ENCODE results near the gene PFKL.

PFKL gene

DNA sequence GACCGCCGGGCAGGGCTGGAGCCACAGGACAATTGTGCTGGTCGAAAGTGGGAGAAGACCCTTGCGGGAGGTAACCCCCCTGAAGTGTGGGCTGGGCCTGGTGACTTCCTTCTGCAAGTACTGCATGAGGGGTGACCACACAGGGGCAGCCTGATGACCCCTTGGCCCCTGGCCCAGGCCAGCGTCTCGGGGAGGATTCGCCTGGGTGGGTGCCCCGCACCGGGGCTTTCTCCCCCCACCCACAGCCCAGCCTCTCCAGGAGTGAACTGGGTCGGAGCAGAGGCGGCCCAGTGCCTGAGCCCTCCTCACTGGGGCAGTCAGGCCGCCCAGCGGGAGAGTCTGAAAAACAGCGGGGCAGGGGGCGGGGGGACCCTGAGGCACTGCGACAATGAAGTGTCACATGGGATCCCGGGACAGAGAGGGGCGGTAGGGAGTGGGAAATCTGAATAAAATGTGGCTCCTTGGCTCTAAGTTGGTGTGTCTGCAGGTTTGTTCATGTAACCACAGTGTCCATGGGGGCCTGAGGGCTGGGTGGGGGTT lies 36.6 kb upstream of the PFKL start:
- no peaks in the 10 kb centered on the region for H3K9me3 ChIP-seq (ENCODE audit: control insufficient read depth, low read length)
- H3K4me1 ChIP-seq (ENCODE audit: control insufficient read depth, insufficient read depth, low read length, poor library complexity, severe bottlenecking), result peaks cover 9% of the 10 kb centered on the region
- H3K36me3 ChIP-seq (ENCODE audit: control insufficient read depth, insufficient read depth, low read length), result no peaks in the 10 kb centered on the region
- H3K4me3 ChIP-seq (ENCODE audit: extremely low read depth, insufficient read depth, low read length, poor library complexity, severe bottlenecking), result no peak overlapping the region
- no peak overlapping the region for H3K27ac ChIP-seq (ENCODE audit: low read depth, low read length, severe bottlenecking)
- 34% methylated on average over 11 to 13 of the region's 18 CpGs for WGBS, 2 experiments (ENCODE audit: insufficient coverage in 2 of 2)

DNA sequence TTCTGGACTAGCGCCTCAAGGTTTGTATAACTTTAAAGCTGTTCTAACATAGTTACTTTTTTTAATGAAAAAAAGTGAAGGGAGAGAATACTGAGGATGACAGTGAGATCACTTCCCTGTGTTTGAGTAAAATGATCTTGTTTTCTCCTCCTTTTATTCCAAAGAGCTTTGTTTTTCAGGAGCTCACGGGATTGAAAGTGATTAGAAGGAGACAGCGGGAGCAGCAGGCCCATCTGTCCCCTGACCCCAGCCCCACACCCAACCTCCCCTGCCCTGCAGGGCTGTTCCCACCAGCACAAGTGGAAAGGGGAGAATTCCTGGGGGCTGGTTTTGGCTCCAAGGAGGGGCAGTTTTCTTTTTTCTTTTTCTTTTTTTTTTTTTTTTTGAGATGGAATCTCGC lies 36.1 kb upstream of the PFKL start:
- H3K27ac ChIP-seq (ENCODE audit: low read depth, low read length, severe bottlenecking), result no peak overlapping the region
- H3K4me3 ChIP-seq (ENCODE audit: extremely low read depth, insufficient read depth, low read length, poor library complexity, severe bottlenecking), result no peak overlapping the region
- WGBS, 2 experiments (ENCODE audit: insufficient coverage in 2 of 2), result 100% methylated on average over 1 of the region's 4 CpGs; no CpG with 5 or more reads in 1 of the 2 experiments
- H3K4me1 ChIP-seq (ENCODE audit: control insufficient read depth, insufficient read depth, low read length, poor library complexity, severe bottlenecking), result peaks cover 9% of the 10 kb centered on the region
- no peaks in the 10 kb centered on the region for H3K36me3 ChIP-seq (ENCODE audit: control insufficient read depth, insufficient read depth, low read length)
- no peaks in the 10 kb centered on the region for H3K9me3 ChIP-seq (ENCODE audit: control insufficient read depth, low read length)

GRCh38 chr21:44265734-44266270 lies 34.1 kb upstream of the PFKL start:
- Histone ChIP-seq H3K36me3 (ENCODE audit: control insufficient read depth, insufficient read depth, low read length) (no peaks in the 10 kb centered on the region), H3K9me3 (ENCODE audit: control insufficient read depth, low read length) (no peaks in the 10 kb centered on the region), H3K4me1 (ENCODE audit: control insufficient read depth, insufficient read depth, low read length, poor library complexity, severe bottlenecking) (peaks cover 9% of the 10 kb centered on the region), H3K4me3 (ENCODE audit: extremely low read depth, insufficient read depth, low read length, poor library complexity, severe bottlenecking) (no peak overlapping the region), H3K27ac (ENCODE audit: low read depth, low read length, severe bottlenecking) (no peak overlapping the region)
- 85 to 95% methylated on average over 13 to 16 of the region's 17 CpGs for WGBS, 2 experiments (ENCODE audit: insufficient coverage in 2 of 2)

DNA sequence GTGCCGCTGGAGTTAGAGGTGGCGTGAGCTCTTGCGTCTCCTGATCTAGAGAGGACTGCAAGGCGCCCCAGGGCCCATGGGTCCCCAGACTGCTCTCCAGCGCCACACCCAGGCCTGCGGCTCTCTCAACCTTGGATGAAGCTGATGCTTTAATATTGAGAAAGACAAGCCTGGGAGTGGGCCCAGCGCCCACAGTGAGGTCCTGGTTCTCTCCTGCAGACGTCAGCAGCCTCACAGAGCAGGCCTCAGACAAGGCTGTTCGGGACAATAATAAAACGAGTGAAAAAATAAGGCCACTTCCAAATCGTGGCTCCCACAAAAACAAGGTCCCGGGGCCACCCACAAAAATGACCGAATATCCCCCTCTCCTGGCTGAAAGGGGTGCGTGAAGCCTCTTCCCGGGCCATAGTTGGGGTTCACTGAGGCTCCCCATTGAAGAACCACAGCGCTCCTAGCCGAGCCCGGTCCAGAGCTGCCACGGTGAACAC lies 32.2 kb upstream of the PFKL start:
- H3K4me1 ChIP-seq (ENCODE audit: control insufficient read depth, insufficient read depth, low read length, poor library complexity, severe bottlenecking), result peaks cover 9% of the 10 kb centered on the region
- H3K4me3 ChIP-seq (ENCODE audit: extremely low read depth, insufficient read depth, low read length, poor library complexity, severe bottlenecking), result no peak overlapping the region
- H3K36me3 ChIP-seq (ENCODE audit: control insufficient read depth, insufficient read depth, low read length), result no peaks in the 10 kb centered on the region
- 87 to 94% methylated on average over 17 to 18 of the region's 19 CpGs for WGBS, 2 experiments (ENCODE audit: insufficient coverage in 2 of 2)
- no peaks in the 10 kb centered on the region for H3K9me3 ChIP-seq (ENCODE audit: control insufficient read depth, low read length)
- no peak overlapping the region for H3K27ac ChIP-seq (ENCODE audit: low read depth, low read length, severe bottlenecking)

GRCh38 chr21:44269090-44269489 lies 30.8 kb upstream of the PFKL start:
- no peaks in the 10 kb centered on the region for H3K4me1 ChIP-seq (ENCODE audit: control insufficient read depth, insufficient read depth, low read length, poor library complexity, severe bottlenecking)
- no peaks in the 10 kb centered on the region for H3K9me3 ChIP-seq (ENCODE audit: control insufficient read depth, low read length)
- no peak overlapping the region for H3K4me3 ChIP-seq (ENCODE audit: extremely low read depth, insufficient read depth, low read length, poor library complexity, severe bottlenecking)
- H3K36me3 ChIP-seq (ENCODE audit: control insufficient read depth, insufficient read depth, low read length), result no peaks in the 10 kb centered on the region
- WGBS, 2 experiments (ENCODE audit: insufficient coverage in 2 of 2), result 52 to 70% methylated on average over 3 to 4 of the region's 8 CpGs
- no peak overlapping the region for H3K27ac ChIP-seq (ENCODE audit: low read depth, low read length, severe bottlenecking)

- no peak overlapping the region for H3K27ac ChIP-seq (ENCODE audit: low read depth, low read length, severe bottlenecking)
- no peaks in the 10 kb centered on the region for H3K9me3 ChIP-seq (ENCODE audit: control insufficient read depth, low read length)
- H3K4me1 ChIP-seq (ENCODE audit: control insufficient read depth, insufficient read depth, low read length, poor library complexity, severe bottlenecking), result no peaks in the 10 kb centered on the region
- no peaks in the 10 kb centered on the region for H3K36me3 ChIP-seq (ENCODE audit: control insufficient read depth, insufficient read depth, low read length)
- WGBS, 2 experiments (ENCODE audit: insufficient coverage in 2 of 2), result 85 to 88% methylated on average over 15 to 18 of the region's 18 CpGs
- H3K4me3 ChIP-seq (ENCODE audit: extremely low read depth, insufficient read depth, low read length, poor library complexity, severe bottlenecking), result no peak overlapping the region
These were observed 28.1 kb upstream of the PFKL start for GRCh38 chr21:44271558-44272283.

- Histone ChIP-seq H3K27ac (ENCODE audit: low read depth, low read length, severe bottlenecking) (no peak overlapping the region), H3K36me3 (ENCODE audit: control insufficient read depth, insufficient read depth, low read length) (no peaks in the 10 kb centered on the region), H3K4me3 (ENCODE audit: extremely low read depth, insufficient read depth, low read length, poor library complexity, severe bottlenecking) (no peak overlapping the region), H3K4me1 (ENCODE audit: control insufficient read depth, insufficient read depth, low read length, poor library complexity, severe bottlenecking) (no peaks in the 10 kb centered on the region), H3K9me3 (ENCODE audit: control insufficient read depth, low read length) (no peaks in the 10 kb centered on the region)
- WGBS, 2 experiments (ENCODE audit: insufficient coverage in 2 of 2), result 90% methylated on average over 18 of the region's 18 CpGs
These were observed 27.5 kb upstream of the PFKL start for GRCh38 chr21:44272284-44272858.

- H3K36me3 ChIP-seq (ENCODE audit: control insufficient read depth, insufficient read depth, low read length), result no peaks in the 10 kb centered on the region
- H3K4me3 ChIP-seq (ENCODE audit: extremely low read depth, insufficient read depth, low read length, poor library complexity, severe bottlenecking), result no peak overlapping the region
- H3K9me3 ChIP-seq (ENCODE audit: control insufficient read depth, low read length), result no peaks in the 10 kb centered on the region
- no peaks in the 10 kb centered on the region for H3K4me1 ChIP-seq (ENCODE audit: control insufficient read depth, insufficient read depth, low read length, poor library complexity, severe bottlenecking)
- H3K27ac ChIP-seq (ENCODE audit: low read depth, low read length, severe bottlenecking), result no peak overlapping the region
- 91 to 93% methylated on average over 2 to 5 of the region's 7 CpGs for WGBS, 2 experiments (ENCODE audit: insufficient coverage in 2 of 2)
These were observed 26.8 kb upstream of the PFKL start for GRCh38 chr21:44273046-44273445.

DNA sequence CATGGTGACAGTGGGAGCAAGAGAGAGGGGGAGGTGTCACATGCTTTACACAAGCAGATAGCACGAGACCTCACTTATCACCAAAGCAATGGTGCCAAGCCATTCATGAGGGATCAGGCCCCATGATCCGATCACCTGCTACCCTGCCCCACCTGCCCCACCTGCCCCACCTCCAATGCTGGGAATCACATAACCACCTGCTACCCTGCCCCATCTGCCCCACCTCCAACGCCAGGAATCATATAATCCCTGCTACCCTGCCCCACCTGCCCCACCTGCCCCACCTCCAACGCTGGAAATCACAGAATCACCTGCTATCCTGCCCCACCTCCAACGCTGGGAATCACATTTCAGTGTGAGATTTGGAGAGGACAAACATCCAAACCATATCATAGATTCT lies 24.8 kb upstream of the PFKL start:
- no peaks in the 10 kb centered on the region for H3K36me3 ChIP-seq (ENCODE audit: control insufficient read depth, insufficient read depth, low read length)
- 60 to 75% methylated on average over 2 to 3 of the region's 5 CpGs for WGBS, 2 experiments (ENCODE audit: insufficient coverage in 2 of 2)
- no peak overlapping the region for H3K27ac ChIP-seq (ENCODE audit: low read depth, low read length, severe bottlenecking)
- no peaks in the 10 kb centered on the region for H3K9me3 ChIP-seq (ENCODE audit: control insufficient read depth, low read length)
- H3K4me3 ChIP-seq (ENCODE audit: extremely low read depth, insufficient read depth, low read length, poor library complexity, severe bottlenecking), result no peak overlapping the region
- no peaks in the 10 kb centered on the region for H3K4me1 ChIP-seq (ENCODE audit: control insufficient read depth, insufficient read depth, low read length, poor library complexity, severe bottlenecking)

GRCh38 chr21:44279354-44280260 lies 20.2 kb upstream of the PFKL start:
- H3K4me1 ChIP-seq (ENCODE audit: control insufficient read depth, insufficient read depth, low read length, poor library complexity, severe bottlenecking), result peaks cover 7% of the 10 kb centered on the region

More at GRCh38 chr21:44279354-44280260, 20.2 kb upstream of the PFKL start:
- Histone ChIP-seq H3K9me3 (ENCODE audit: control insufficient read depth, low read length) (no peaks in the 10 kb centered on the region), H3K27ac (ENCODE audit: low read depth, low read length, severe bottlenecking) (no peak overlapping the region), H3K4me3 (ENCODE audit: extremely low read depth, insufficient read depth, low read length, poor library complexity, severe bottlenecking) (no peak overlapping the region), H3K36me3 (ENCODE audit: control insufficient read depth, insufficient read depth, low read length) (no peaks in the 10 kb centered on the region)
- 84 to 88% methylated on average over 17 to 18 of the region's 19 CpGs for WGBS, 2 experiments (ENCODE audit: insufficient coverage in 2 of 2)
